Osteoblast (primary cell): ENCODE results near the gene H6PD. TPM values are rescaled to one million over a fixed set of nuclear protein-coding genes. Genes with fewer than 3 reads are reported as not detected.

ENCODE experiments used
- DNase-seq: peaks from one replicate; pipeline ENCODE4 v3.0.0; 2011; ENCODE audit warnings: low spot score, mixed read lengths; ENCODE audit not compliant: insufficient read length; ENCODE audit errors: missing footprints
- H2AFZ ChIP-seq: 2 replicates; pipeline ENCODE4 v1.6.0; 2011; ENCODE audit warnings: mild to moderate bottlenecking, low read length
- H3K27ac ChIP-seq: 2 replicates; pipeline ENCODE4 v1.5.1; 2011; ENCODE audit warnings: mild to moderate bottlenecking, low read depth, low read length, moderate library complexity
- H3K27me3 ChIP-seq: 2 replicates; pipeline ENCODE4 v1.6.0; 2012; ENCODE audit warnings: mild to moderate bottlenecking, control low read depth, inconsistent platforms, low read length, moderate library complexity; ENCODE audit not compliant: insufficient read depth
- H3K36me3 ChIP-seq: 2 replicates; pipeline ENCODE4 v1.5.1; 2011; ENCODE audit warnings: mild to moderate bottlenecking, low read length, control low read depth, moderate library complexity; ENCODE audit not compliant: insufficient read depth
- H3K4me1 ChIP-seq: 2 replicates; pipeline ENCODE4 v1.5.1; 2011; ENCODE audit warnings: mild to moderate bottlenecking, low read length, control low read depth, moderate library complexity; ENCODE audit not compliant: insufficient read depth
- H3K4me2 ChIP-seq: 2 replicates; pipeline ENCODE4 v1.6.0; 2011; ENCODE audit warnings: mild to moderate bottlenecking, low read length; ENCODE audit not compliant: insufficient read depth
- H3K4me3 ChIP-seq: fragments of 200-600 bp; sonication (generic); 3 replicates; pipeline ENCODE4 v1.5.1; 2012; ENCODE audit warnings: mild to moderate bottlenecking, low read length, inconsistent platforms; ENCODE audit not compliant: insufficient read depth
- H3K79me2 ChIP-seq: 2 replicates; pipeline ENCODE4 v1.6.0; 2012; ENCODE audit warnings: mild to moderate bottlenecking, low read length, control low read depth, inconsistent platforms; ENCODE audit not compliant: insufficient read depth
- H3K9me3 ChIP-seq: 2 replicates; pipeline ENCODE4 v1.5.1; 2011; ENCODE audit warnings: low read depth, low read length, control low read depth
- H4K20me1 ChIP-seq: 2 replicates; pipeline ENCODE4 v1.6.0; 2012; ENCODE audit warnings: mild to moderate bottlenecking, low read length, control low read depth; ENCODE audit not compliant: insufficient read depth
- total RNA-seq: library from RNA; depleted of rRNA; stranded (reverse); fragments of >200 nt; gene quantifications from 2 replicates; pipeline ENCODE4 v1.2.3, GENCODE V29; 2012
- TF ChIP-seq, protein P1 (sequence below): IDR thresholded peaks from 2 replicates; pipeline ENCODE4 v1.5.1; 2011; ENCODE audit warnings: mild to moderate bottlenecking, low read depth, low read length, moderate library complexity; ENCODE audit errors: extremely low read depth

Gene H6PD
- total RNA-seq, 1 donor: 51.4 TPM

GRCh38 chr1:9300573-9300972, 66.0 kb downstream of the H6PD start:
- Histone ChIP-seq H3K27ac (peak overlapping the region; percentile 50), H3K4me1 (peaks cover 28% of the 10 kb centered on the region), H2AFZ (no peak overlapping the region), H3K4me2 (no peak overlapping the region), H3K36me3 (peaks cover 5% of the 10 kb centered on the region), H4K20me1 (peaks cover 75% of the 10 kb centered on the region), H3K79me2 (peaks cover 95% of the 10 kb centered on the region), H3K9me3 (no peaks in the 10 kb centered on the region), H3K4me3 (no peak overlapping the region), H3K27me3 (no peaks in the 10 kb centered on the region)
- TF ChIP-seq, protein P1, sequence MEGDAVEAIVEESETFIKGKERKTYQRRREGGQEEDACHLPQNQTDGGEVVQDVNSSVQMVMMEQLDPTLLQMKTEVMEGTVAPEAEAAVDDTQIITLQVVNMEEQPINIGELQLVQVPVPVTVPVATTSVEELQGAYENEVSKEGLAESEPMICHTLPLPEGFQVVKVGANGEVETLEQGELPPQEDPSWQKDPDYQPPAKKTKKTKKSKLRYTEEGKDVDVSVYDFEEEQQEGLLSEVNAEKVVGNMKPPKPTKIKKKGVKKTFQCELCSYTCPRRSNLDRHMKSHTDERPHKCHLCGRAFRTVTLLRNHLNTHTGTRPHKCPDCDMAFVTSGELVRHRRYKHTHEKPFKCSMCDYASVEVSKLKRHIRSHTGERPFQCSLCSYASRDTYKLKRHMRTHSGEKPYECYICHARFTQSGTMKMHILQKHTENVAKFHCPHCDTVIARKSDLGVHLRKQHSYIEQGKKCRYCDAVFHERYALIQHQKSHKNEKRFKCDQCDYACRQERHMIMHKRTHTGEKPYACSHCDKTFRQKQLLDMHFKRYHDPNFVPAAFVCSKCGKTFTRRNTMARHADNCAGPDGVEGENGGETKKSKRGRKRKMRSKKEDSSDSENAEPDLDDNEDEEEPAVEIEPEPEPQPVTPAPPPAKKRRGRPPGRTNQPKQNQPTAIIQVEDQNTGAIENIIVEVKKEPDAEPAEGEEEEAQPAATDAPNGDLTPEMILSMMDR: no peak
- DNase-seq: no peak

DNA sequence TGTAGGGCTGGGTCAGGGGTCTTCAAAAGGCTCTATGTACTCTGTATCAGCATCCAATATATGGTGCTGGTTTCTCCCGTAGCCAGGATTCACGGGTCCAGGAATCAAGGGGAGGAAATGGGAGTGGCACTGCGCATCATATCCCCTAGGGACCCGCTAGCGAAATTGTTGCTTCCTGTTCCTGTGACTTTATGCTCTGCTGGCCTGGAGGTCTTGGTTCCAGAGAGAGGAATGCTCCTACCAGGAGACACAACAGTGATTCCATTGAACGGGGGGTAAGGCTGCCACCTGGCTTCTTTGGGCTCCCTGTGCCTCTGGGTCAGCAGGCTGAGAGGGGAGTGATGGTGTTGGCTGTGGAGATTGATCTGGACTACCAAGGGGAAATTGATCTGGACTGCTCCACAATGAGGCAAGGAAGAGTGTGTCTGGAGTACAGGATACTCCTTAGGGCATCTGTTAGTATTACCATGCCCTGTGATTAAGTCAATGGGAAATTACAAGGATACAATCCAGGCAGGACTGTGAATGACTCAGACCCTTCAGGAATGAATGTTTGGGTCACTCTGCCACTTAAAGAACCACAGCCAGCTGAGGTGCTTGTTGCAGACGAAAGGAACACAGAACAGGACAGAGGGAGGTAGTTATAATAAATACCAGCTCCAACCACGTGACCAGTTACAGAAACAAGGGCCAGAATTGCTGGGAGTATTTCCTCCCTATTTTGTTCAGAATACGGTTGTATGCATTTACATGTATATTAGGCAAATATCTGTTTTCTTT, 68.4 kb downstream of the H6PD start:
- peak overlapping the region; percentile 74 for H3K4me2 ChIP-seq
- peak overlapping the region; percentile 87 for H3K27ac ChIP-seq

DNA sequence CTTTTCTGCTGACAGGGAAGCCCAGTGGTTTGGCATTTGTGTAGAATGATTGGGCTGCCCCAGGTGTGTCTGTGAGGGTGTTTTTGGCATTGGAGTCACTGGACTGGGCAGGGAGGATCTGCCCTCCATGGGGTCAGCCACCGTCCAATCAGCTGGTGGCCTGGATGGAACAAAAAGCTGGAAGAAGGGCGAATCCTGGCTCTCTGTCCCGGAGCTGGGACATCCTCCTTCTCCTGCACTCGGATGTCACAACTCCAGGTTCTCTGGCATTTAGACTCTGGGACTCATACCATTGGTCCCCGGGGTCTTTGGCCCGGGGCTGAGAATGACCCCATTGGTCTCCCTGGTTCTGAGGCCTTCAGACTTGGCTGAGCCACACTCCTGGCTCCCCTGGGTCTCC, 69.3 kb downstream of the H6PD start:
- Histone ChIP-seq H2AFZ (no peak overlapping the region), H3K27me3 (no peaks in the 10 kb centered on the region), H3K27ac (peak overlapping the region; percentile 87), H3K4me2 (no peak overlapping the region), H4K20me1 (peaks cover 78% of the 10 kb centered on the region), H3K4me3 (no peak overlapping the region), H3K9me3 (no peaks in the 10 kb centered on the region), H3K79me2 (peaks cover 92% of the 10 kb centered on the region), H3K36me3 (no peaks in the 10 kb centered on the region), H3K4me1 (peaks cover 28% of the 10 kb centered on the region)
- TF ChIP-seq, protein P1: no peak
- DNase-seq: peak; percentile 1

More for the DNA sequence above, 68.4 kb downstream of the H6PD start:
- TF ChIP-seq, protein P1: no peak
- H4K20me1 ChIP-seq: peaks cover 74% of the 10 kb centered on the region
- H3K4me3 ChIP-seq: peak overlapping the region; percentile 10
- peak; percentile 94 for DNase-seq
- no peak overlapping the region for H2AFZ ChIP-seq
- H3K36me3 ChIP-seq: no peaks in the 10 kb centered on the region
- H3K27me3 ChIP-seq: no peaks in the 10 kb centered on the region
- H3K4me1 ChIP-seq: peaks cover 28% of the 10 kb centered on the region
- peaks cover 92% of the 10 kb centered on the region for H3K79me2 ChIP-seq
- H3K9me3 ChIP-seq: no peaks in the 10 kb centered on the region

GRCh38 chr1:9305216-9305615, 70.6 kb downstream of the H6PD start:
- peaks cover 85% of the 10 kb centered on the region for H4K20me1 ChIP-seq
- no peak overlapping the region for H3K4me3 ChIP-seq
- H3K9me3 ChIP-seq: no peaks in the 10 kb centered on the region
- DNase-seq: peak; percentile 27
- TF ChIP-seq, protein P1: no peak
- no peaks in the 10 kb centered on the region for H3K36me3 ChIP-seq
- H3K4me1 ChIP-seq: peaks cover 24% of the 10 kb centered on the region
- no peak overlapping the region for H3K27ac ChIP-seq
- no peak overlapping the region for H3K4me2 ChIP-seq
- peaks cover 96% of the 10 kb centered on the region for H3K79me2 ChIP-seq
- H2AFZ ChIP-seq: no peak overlapping the region
- H3K27me3 ChIP-seq: no peaks in the 10 kb centered on the region
